H1 (cell line): ENCODE results near the gene MESD. TPM values are rescaled to one million over a fixed set of nuclear protein-coding genes. Genes with fewer than 3 reads are reported as not detected.

Experiments
- CBX5 ChIP-seq: fragments of 300-800, 300-1000 bp; sonication (generic); IDR thresholded peaks from 2 replicates; pipeline ENCODE4 v1.7.1; 2016; ENCODE audit warnings: antibody characterized with exemption, low read length, low read depth
- HDAC6 ChIP-seq: IDR thresholded peaks from one replicate; pipeline ENCODE4 v1.7.1; 2012; ENCODE audit warnings: low read depth, mild to moderate bottlenecking, inconsistent platforms, low read length, moderate library complexity
- JUND ChIP-seq: IDR thresholded peaks from 2 replicates; pipeline ENCODE4 v1.6.1; 2011; ENCODE audit warnings: mild to moderate bottlenecking, improper control_type of control experiment, low read length
- TBP ChIP-seq: IDR thresholded peaks from 2 replicates; pipeline ENCODE4 v1.6.1; 2011; ENCODE audit warnings: low read depth, low read length, improper control_type of control experiment
- polyA plus RNA-seq, 7 experiments: library from polyadenylated mRNA; depleted of rRNA in 3 of 7; stranded (reverse) in 5 of 7; unstranded in 2 of 7; fragments of >200 nt in 5 of 7; fragments of 200-250 nt in 2 of 7; gene quantifications; 1 replicate in 5 of 7; 2 replicates in 1 of 7; 4 replicates in 1 of 7; pipeline versions ENCODE4 v1.2.1 to v1.2.3, GENCODE V29; 2011 to 2013; ENCODE audit warnings: missing spikeins in 2 of 7, mixed read lengths in 2 of 7
- total RNA-seq: library from RNA; stranded (reverse); fragmentation: NEBNext Ultra II Directional; extraction: Animal tissue kit (Norgen Biotek cat#: 25700); gene quantifications from 2 replicates; pipeline ENCODE4 v1.2.1, GENCODE V29; 2021

MESD gene
- total and polyA plus RNA-seq, 2 of the 8 experiments (the other 6 are each of a cell fraction or from before 2014, with no cell fraction given) = 11.0 to 28.3 TPM

DNA sequence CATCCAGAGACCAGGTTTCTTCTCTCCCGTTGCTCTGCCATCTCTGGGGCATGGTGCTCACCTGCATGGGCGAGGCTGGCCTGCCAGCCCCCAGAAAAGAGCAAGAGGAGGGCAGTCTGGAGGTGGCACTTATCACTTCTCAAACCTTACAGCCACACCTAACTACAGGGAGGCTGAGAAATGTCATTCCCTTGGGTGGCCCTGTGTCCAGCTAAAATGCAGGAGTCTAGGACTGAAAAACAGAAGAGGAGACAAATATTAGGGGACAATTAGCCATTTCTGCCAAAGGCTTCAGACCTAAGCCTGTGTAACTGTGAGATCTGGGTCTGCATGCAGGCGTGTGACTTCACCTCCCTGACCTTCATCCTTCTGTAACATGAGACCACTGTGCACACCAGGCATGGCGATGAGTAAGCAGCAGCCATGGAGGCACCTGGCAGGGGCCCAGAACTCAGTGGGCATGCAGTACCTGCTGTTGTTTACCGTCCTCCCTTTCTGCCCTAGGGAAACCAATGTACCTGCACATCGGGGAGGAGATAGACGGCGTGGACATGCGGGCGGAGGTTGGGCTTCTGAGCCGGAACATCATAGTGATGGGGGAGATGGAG is 83.4 kb downstream of the MESD start (continued):
- TF ChIP-seq HDAC6 (no peak), JUND (no peak), TBP (no peak), CBX5 (no peak)
